Hepatic stellate cell (primary cell): ENCODE data around the gene WFIKKN2.
A peak's percentile ranks its signal among the peaks of the same experiment; 100 is the strongest.
"Not testable (repeated sequence)": the region's sequence is repeated elsewhere in the genome, so short reads cannot be mapped to it uniquely, and the experiment has no call there.

ENCODE experiments used
- DNase-seq: peaks from one replicate; pipeline ENCODE4 v3.0.0; 2011; ENCODE audit warnings: low spot score

The WFIKKN2 gene

GRCh38 chr17:50835301-50836234 is at the start of gene WFIKKN2:
Gene WFIKKN2 (plus strand): TSS chr17:50835586. CDS start chr17:50835938, 352 bp downstream.
- no peak for DNase-seq

DNA sequence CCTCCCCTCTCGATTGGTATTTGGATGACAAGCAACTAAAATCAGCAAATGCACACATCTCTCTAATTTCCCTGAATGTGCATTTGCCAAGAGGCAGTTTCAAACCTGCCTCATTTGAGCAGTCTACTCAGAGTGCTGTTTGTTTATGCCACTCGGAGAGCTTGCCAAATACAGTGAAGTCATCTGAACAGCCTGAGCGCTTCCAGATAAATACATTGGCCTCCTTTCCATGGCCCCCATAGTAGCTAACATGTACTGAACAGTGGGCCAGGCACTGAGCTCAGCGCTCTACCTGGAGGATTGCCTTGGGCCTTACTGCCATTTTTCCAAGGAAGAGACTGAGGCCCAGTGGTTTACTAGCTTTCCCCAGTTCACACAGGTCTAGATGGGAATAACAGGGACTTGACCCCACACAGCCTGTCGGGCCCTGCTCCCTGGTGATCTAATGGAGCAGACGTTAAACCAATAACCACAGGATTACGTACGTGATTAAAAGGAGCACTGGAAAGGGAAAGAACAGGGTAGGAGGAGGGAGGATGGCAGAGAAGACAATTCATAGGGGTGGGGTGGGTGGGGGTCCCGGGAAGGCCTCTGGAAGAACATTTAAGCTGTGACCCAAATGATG is 49.3 kb upstream of the WFIKKN2 start:
- peak; percentile 42 for DNase-seq

- no peak for DNase-seq
Observed at GRCh38 chr17:50787106-50787505, 48.3 kb upstream of the WFIKKN2 start.

DNA sequence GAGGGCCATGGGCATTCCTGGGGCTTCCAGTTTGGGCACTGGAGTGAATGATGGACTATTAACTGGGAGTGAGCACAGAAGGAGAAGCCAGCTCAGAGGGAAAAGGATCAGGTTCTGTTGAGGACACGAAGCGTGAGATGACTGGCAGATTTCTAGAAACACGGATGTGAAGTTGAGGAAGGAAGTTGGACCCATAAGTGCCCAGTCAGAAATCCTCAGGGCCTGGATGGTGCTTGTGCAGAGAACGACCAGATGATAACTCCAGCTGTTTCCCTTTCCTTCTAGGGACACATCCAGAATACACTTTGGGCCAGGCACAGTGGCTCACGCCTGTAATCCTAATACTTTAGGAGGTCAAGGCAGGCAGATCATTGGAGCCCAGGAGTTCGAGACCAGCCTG is 44.8 kb upstream of the WFIKKN2 start:
- DNase-seq, result no peak

DNA sequence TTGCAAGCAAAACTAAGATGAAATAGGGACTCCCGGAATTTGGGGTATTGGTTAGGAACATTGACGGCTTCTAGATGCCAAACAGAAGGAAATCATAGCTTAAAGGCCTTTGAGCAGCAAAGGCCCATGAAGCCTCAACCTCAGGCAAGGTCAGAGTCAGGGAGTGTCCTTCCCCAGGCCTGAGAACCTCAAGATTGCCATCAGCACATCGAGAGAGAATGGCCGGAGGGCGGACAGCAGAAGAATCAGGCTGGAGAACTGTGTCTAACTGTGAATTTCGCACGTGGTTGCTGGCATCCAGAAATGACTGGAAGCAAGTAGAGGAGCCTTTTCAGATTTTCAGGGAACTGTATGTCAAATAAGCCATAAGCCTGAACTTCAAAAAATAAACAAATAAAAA is 43.3 kb upstream of the WFIKKN2 start:
- no peak for DNase-seq

DNA sequence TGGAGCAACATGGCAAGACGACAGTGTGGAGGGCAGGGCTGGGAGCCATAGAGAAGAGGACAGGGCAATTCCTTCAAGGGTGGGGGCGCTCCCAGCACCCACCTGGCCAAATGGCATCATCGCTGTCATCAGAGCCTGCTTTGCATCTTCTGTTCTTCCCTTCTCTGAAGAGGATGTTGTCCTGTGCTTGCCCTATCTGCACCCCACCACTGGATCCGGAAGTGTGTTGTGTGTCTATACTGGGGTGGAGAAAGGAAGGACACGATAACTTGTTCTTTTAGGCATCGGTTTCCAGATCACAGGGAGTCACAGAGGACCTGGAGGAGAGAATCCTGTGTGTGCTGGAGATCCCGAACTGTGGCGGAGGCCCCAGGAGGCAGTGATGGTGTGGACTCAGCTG is 42.4 kb upstream of the WFIKKN2 start:
- no peak for DNase-seq

GRCh38 chr17:50794361-50794760 is 41.0 kb upstream of the WFIKKN2 start:
- no peak for DNase-seq

GRCh38 chr17:50797135-50797810 is 38.1 kb upstream of the WFIKKN2 start:
- no peak for DNase-seq

GRCh38 chr17:50798424-50799288 is 36.7 kb upstream of the WFIKKN2 start:
- DNase-seq, result no peak

DNA sequence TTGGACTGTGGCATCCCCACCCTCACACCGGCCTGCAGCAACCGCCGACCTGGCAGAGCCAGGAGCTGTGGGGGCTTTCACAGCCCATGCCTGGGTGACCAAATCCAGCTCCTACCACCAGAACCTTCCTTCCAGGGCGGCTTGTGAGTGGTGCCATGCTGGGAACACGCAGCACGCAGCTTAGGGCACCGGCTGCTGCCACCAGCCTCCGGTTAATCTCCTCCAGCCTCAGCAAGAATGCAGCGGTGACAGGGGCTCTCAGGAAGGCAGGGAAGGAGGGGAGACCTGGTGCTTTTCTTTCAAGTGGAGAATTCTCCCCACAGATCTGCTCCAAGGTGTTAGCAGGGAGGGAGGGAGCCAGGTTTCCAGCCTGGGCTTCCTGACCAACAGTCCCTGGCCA is 35.8 kb upstream of the WFIKKN2 start:
- DNase-seq, result no peak

- DNase-seq, result no peak
Observed at GRCh38 chr17:50800196-50800700, 35.1 kb upstream of the WFIKKN2 start.

- DNase-seq, result no peak
Observed at GRCh38 chr17:50802609-50803571, 32.5 kb upstream of the WFIKKN2 start.

DNA sequence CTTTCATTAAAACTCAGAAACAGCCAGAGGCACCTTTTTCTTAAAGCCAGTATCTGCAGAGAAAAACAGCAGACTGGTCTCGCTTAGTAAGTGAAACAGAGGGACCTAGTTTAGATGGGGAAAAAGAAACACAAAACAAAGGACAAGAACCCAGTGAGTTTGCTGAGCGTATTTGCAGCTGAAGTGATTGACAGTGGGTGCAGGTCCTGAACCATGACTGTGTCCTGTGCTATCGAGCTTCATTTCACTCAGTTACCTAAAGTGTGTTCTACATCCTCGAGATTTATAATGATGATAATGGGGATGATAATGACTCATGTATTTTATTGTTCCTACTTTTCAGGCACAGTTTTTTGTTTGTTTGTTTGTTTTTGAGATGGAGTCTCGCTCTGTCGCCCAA is 31.7 kb upstream of the WFIKKN2 start:
- DNase-seq, result no peak

GRCh38 chr17:50804749-50805475 is 30.5 kb upstream of the WFIKKN2 start:
- DNase-seq, result not testable (repeated sequence)

DNA sequence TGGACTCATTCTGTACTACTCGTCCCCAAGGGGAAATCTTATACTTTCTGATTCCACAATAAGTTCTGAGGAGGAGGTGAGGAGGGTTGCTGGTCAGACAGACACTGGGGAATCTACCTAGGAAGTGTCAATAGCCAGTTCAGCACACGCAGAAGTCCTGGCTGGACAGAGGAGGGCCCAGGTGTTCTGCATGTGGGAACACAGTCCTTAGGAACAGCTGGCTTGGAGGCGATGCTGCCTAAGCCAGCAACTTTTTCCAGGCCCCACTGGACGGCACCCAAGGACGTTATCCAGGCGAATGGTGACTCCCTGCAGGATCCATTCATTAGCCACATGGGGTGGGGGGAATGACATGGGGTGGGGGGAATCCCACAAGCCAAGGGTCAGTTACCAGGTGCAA is 29.9 kb upstream of the WFIKKN2 start:
- no peak for DNase-seq

DNA sequence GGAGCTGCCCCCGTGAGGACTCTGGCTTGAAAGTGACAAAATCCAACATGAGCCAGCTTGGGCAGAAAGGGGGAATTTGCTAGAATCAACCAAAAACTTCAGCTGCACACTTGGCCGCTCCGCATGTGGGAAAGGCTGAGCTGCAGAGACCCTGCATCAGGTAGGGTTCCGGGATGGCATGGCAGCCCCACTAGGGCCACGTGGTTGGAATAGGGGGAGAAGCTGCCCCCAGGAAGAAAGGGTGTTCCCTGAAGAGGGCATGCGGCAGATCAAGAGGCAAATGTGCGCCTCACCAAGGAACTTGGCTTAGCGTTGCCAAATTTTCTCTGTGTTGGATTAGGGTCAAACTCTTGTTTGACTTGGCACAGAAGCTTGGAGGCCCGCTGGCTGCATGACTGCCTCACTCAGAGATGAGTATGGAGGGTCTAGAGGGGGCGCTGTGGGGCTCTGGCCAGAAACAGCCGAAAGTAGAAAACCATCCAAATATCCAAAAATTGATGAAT is 29.2 kb upstream of the WFIKKN2 start:
- peak; percentile 30 for DNase-seq

- DNase-seq, result no peak
Observed at GRCh38 chr17:50807009-50807408, 28.4 kb upstream of the WFIKKN2 start.

DNA sequence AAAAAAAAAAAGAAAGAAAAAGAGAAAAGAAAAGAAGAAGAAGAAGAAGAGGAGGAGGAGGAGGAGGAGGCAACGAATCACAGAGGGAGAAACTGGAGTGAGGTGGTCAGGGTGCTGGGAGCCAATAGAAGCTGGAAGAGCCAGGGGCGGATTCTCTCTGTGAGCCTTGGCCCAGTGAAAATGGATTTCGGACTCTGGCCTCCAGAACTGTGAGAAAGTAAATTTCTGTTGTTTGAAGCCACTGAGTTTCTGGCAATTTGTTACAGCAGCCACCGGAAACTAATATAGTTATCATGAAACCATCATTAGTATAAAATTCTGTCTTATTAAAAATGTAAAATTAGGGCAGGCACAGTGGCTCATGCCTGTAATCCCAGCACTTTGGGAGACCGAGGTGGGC is 27.7 kb upstream of the WFIKKN2 start:
- no peak for DNase-seq

DNA sequence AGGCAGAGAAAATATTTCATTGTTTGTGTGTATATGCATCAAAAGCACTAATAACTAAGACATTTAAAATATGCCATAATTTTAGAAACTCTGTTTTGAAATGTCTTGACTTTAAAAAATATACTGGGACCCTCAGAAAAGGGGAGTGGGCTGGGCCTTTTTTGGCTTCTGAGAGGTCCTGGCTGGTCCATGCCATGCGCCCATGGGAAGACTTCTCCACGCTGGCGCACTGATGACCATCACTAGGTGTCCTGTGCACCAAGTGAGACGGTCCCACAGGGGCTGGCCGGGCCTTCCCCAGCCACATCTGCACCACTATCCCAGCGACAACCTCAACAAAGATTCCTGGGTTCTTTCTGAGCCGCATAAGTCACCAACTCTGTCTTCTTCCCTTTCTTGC is 27.0 kb upstream of the WFIKKN2 start:
- no peak for DNase-seq

DNA sequence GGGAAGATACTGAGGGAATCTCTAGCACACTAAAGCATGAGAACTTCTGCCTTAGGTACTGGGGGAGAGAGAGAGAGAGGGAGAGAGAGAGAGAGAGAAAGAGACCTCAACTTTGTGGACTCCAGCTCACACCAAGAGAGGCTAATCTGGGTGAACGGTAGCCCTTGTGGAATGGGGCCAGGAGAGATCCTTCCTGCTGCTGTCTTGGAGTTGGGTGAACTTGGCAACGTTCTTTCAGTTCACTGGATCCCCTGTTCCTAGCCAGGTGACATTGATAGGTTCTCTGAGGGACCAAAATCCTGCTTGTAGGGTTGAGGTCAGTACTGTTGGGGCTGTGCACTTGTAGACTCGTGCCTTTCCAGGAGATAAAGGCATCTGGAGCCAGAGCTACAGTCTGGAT is 26.5 kb upstream of the WFIKKN2 start:
- no peak for DNase-seq
